ENCODE data around the gene SETD1A.
A peak's percentile ranks its signal among the peaks of the same experiment; 100 is the strongest.

SETD1A gene

GRCh38 chr16:30949650-30950515, 7.7 kb upstream of the SETD1A start:
- TF ChIP-seq, protein P1, sequence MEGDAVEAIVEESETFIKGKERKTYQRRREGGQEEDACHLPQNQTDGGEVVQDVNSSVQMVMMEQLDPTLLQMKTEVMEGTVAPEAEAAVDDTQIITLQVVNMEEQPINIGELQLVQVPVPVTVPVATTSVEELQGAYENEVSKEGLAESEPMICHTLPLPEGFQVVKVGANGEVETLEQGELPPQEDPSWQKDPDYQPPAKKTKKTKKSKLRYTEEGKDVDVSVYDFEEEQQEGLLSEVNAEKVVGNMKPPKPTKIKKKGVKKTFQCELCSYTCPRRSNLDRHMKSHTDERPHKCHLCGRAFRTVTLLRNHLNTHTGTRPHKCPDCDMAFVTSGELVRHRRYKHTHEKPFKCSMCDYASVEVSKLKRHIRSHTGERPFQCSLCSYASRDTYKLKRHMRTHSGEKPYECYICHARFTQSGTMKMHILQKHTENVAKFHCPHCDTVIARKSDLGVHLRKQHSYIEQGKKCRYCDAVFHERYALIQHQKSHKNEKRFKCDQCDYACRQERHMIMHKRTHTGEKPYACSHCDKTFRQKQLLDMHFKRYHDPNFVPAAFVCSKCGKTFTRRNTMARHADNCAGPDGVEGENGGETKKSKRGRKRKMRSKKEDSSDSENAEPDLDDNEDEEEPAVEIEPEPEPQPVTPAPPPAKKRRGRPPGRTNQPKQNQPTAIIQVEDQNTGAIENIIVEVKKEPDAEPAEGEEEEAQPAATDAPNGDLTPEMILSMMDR (IDR thresholded peaks at IDR 0.05; ENCODE audit: low read depth, low read length, missing control alignments) = no peak
- H3K4me3 ChIP-seq (replicated peaks; ENCODE audit: low read depth, low read length) = peak overlapping the region; percentile 61
- peak; percentile 61 for DNase-seq (ENCODE audit: extremely low read depth, low read depth)

GRCh38 chr16:30950516-30951065, 7.0 kb upstream of the SETD1A start:
- TF ChIP-seq, protein P1 (IDR thresholded peaks at IDR 0.05; ENCODE audit: low read depth, low read length, missing control alignments) = no peak
- H3K4me3 ChIP-seq (replicated peaks; ENCODE audit: low read depth, low read length) = peak overlapping the region; percentile 61
- DNase-seq (ENCODE audit: extremely low read depth, low read depth) = no peak

- TF ChIP-seq, protein P1 (IDR thresholded peaks at IDR 0.05; ENCODE audit: low read depth, low read length, missing control alignments) = no peak
- no peak overlapping the region for H3K4me3 ChIP-seq (replicated peaks; ENCODE audit: low read depth, low read length)
- DNase-seq (ENCODE audit: extremely low read depth, low read depth) = no peak
Observed at GRCh38 chr16:30951193-30951592, 6.4 kb upstream of the SETD1A start.

GRCh38 chr16:30951750-30952149, 5.8 kb upstream of the SETD1A start:
- no peak for DNase-seq (ENCODE audit: extremely low read depth, low read depth)
- TF ChIP-seq, protein P1 (IDR thresholded peaks at IDR 0.05; ENCODE audit: low read depth, low read length, missing control alignments) = no peak

GRCh38 chr16:30953111-30953510, 4.4 kb upstream of the SETD1A start:
- no peak for DNase-seq (ENCODE audit: extremely low read depth, low read depth)
- no peak overlapping the region for H3K4me3 ChIP-seq (replicated peaks; ENCODE audit: low read depth, low read length)
- TF ChIP-seq, protein P1 (IDR thresholded peaks at IDR 0.05; ENCODE audit: low read depth, low read length, missing control alignments) = no peak

More at GRCh38 chr16:30951750-30952149, 5.8 kb upstream of the SETD1A start:
- H3K4me3 ChIP-seq (replicated peaks; ENCODE audit: low read depth, low read length) = no peak overlapping the region

DNA sequence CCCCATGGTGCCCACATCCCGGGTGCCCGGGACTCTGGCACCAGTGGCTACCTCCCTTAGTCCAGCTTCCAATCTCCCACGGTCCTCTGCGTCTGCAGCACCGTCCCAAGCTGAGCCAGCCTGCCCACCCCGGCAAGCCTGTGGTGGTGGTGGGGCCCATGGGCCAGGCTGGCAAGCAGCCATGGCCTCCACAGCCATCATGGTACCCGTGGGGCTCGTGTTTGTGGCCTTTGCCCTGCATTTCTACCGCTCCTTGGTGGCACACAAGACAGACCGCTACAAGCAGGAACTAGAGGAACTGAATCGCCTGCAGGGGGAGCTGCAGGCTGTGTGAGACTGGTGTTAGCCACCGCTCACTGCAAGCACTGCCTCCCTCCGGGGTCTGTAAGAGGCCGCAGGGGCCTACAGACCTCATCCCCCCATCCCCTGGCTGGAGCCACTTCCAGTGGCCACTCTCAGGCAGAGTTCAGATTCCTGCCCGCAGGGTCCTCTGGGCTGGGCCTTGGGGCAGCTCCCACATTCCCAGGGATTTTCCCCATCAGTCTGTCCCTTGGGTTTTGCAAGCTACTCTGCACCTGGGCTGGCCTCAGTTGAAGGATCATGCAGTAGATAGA, 3.9 kb upstream of the SETD1A start:
- peak; percentile 45 for DNase-seq (ENCODE audit: extremely low read depth, low read depth)
- TF ChIP-seq, protein P1 (IDR thresholded peaks at IDR 0.05; ENCODE audit: low read depth, low read length, missing control alignments) = peak; percentile 88
- no peak overlapping the region for H3K4me3 ChIP-seq (replicated peaks; ENCODE audit: low read depth, low read length)

Measured in HFF-Myc (cell line).